ENCODE results near the gene SCAMP5. TPM values are rescaled to one million over a fixed set of nuclear protein-coding genes. Genes with fewer than 3 reads are reported as not detected.

The SCAMP5 gene
- total RNA-seq, 1 experiment from 2014 or later: 6.2 TPM

DNA sequence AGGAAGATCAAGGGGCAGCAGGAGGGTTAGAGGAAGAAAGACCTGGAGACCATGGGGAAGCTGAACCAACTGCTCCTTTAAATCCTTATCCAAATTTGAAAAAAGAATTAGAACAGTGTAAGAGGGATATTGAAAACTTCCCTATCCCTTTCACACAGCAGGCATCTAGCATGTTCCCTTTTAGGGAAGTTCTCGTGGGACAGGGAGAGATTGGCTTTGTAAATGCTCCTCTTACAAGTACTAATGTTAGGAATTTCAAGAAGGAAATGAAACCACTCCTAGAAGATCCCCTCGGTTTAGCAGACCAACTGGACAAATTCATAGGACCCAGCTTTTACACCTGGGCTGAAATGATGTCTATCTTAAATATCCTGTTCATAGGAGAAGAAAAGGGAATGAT, 69.5 kb downstream of the SCAMP5 start:
- ATAC-seq: no peak

More for the DNA sequence above, 69.5 kb downstream of the SCAMP5 start:
- BruUV-seq (replicated peaks): no TSS peak
- Histone ChIP-seq H3K4me3 (replicated peaks in 1 of 2; ENCODE audit: low read depth in 1 of 2, low read length in 2 of 2) (no peak overlapping the region), H3K27me3 (ENCODE audit: insufficient read depth, low read length) (no peaks in the 10 kb centered on the region), H3K9ac (ENCODE audit: low read length) (no peak overlapping the region), H3K4me1 (ENCODE audit: control insufficient read depth in 1 of 2, insufficient read depth in 2 of 2, low read length in 2 of 2) (peaks cover 4 to 19% of the 10 kb centered on the region in 2 experiments; a peak in 3 of 4 replicates), H3K9me2 (ENCODE audit: insufficient read depth) (no peaks in the 10 kb centered on the region), H2AFZ (ENCODE audit: low read depth, low read length, poor library complexity, severe bottlenecking) (no peak overlapping the region), H3K79me2 (ENCODE audit: insufficient read depth, low read length) (no peaks in the 10 kb centered on the region), H4K20me1 (ENCODE audit: insufficient read depth) (no peaks in the 10 kb centered on the region), H3K27ac (ENCODE audit: low read depth, low read length) (no peak overlapping the region), H3K36me3 (ENCODE audit: control insufficient read depth in 1 of 2, insufficient read depth in 2 of 2, low read length in 2 of 2) (no peaks in the 10 kb centered on the region), H3K9me3 (ENCODE audit: control insufficient read depth in 1 of 2, insufficient read depth in 1 of 2, low read depth in 1 of 2, low read length in 2 of 2) (no peaks in the 10 kb centered on the region), H3K4me2 (ENCODE audit: low read length) (no peak overlapping the region)
- CTCF ChIA-PET: no interaction called here
- no peak for DNase-seq (ENCODE audit: low read depth, low spot score)
- intact Hi-C loops (cut with micrococcal nuclease): no loop called here
- POLR2A ChIA-PET: no interaction called here
- RAD21 ChIA-PET (ENCODE audit: low non-redundant PET in 1 of 2, low total read pairs in 2 of 2, uncharacterized antibody in 2 of 2, unreplicated experiment in 2 of 2): no interaction called here
- TF ChIP-seq CBX3 (IDR thresholded peaks at IDR 0.05; ENCODE audit: low read depth): no peak
- TF ChIP-seq POLR2AphosphoS5 (IDR thresholded peaks at IDR 0.05; ENCODE audit: low read depth, low read length): no peak
- TF ChIP-seq, protein P1, sequence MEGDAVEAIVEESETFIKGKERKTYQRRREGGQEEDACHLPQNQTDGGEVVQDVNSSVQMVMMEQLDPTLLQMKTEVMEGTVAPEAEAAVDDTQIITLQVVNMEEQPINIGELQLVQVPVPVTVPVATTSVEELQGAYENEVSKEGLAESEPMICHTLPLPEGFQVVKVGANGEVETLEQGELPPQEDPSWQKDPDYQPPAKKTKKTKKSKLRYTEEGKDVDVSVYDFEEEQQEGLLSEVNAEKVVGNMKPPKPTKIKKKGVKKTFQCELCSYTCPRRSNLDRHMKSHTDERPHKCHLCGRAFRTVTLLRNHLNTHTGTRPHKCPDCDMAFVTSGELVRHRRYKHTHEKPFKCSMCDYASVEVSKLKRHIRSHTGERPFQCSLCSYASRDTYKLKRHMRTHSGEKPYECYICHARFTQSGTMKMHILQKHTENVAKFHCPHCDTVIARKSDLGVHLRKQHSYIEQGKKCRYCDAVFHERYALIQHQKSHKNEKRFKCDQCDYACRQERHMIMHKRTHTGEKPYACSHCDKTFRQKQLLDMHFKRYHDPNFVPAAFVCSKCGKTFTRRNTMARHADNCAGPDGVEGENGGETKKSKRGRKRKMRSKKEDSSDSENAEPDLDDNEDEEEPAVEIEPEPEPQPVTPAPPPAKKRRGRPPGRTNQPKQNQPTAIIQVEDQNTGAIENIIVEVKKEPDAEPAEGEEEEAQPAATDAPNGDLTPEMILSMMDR (IDR thresholded peaks at IDR 0.05 in 2 of 3, conservative IDR thresholded peaks at IDR 0.05 in 1 of 3; ENCODE audit: borderline replicate concordance in 1 of 3, insufficient read depth in 1 of 3, low read depth in 2 of 3, low read length in 2 of 3): no peak
- TF ChIP-seq POLR2A (IDR thresholded peaks at IDR 0.05; ENCODE audit: borderline replicate concordance, extremely low read depth, insufficient read depth, insufficient read length): no peak
- no peak for TF ChIP-seq FOSL1 (IDR thresholded peaks at IDR 0.05; ENCODE audit: low read depth)
- TF ChIP-seq, protein P2, sequence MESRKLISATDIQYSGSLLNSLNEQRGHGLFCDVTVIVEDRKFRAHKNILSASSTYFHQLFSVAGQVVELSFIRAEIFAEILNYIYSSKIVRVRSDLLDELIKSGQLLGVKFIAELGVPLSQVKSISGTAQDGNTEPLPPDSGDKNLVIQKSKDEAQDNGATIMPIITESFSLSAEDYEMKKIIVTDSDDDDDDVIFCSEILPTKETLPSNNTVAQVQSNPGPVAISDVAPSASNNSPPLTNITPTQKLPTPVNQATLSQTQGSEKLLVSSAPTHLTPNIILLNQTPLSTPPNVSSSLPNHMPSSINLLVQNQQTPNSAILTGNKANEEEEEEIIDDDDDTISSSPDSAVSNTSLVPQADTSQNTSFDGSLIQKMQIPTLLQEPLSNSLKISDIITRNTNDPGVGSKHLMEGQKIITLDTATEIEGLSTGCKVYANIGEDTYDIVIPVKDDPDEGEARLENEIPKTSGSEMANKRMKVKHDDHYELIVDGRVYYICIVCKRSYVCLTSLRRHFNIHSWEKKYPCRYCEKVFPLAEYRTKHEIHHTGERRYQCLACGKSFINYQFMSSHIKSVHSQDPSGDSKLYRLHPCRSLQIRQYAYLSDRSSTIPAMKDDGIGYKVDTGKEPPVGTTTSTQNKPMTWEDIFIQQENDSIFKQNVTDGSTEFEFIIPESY (IDR thresholded peaks at IDR 0.05; ENCODE audit: extremely low read depth, insufficient replicate concordance, low read length): no peak
- no peak for TF ChIP-seq EGR1 (IDR thresholded peaks at IDR 0.05; ENCODE audit: low read depth)
- no peak for TF ChIP-seq ELF1 (IDR thresholded peaks at IDR 0.05; ENCODE audit: borderline replicate concordance, low read depth)
- no peak for TF ChIP-seq CEBPB (IDR thresholded peaks at IDR 0.05; ENCODE audit: low read depth)
- TF ChIP-seq ZFX (IDR thresholded peaks at IDR 0.05): no peak
- TF ChIP-seq SIN3A (IDR thresholded peaks at IDR 0.05; ENCODE audit: low read depth): no peak
- TF ChIP-seq SRF (IDR thresholded peaks at IDR 0.05; ENCODE audit: low read depth): no peak
- no peak for TF ChIP-seq ZNF274 (IDR thresholded peaks at IDR 0.05; ENCODE audit: low read depth, low read length)
- TF ChIP-seq EZH2phosphoT487 (IDR thresholded peaks at IDR 0.05; ENCODE audit: borderline replicate concordance): no peak
- no peak for TF ChIP-seq SP1 (IDR thresholded peaks at IDR 0.05; ENCODE audit: low read depth)
- TF ChIP-seq, protein P3, sequence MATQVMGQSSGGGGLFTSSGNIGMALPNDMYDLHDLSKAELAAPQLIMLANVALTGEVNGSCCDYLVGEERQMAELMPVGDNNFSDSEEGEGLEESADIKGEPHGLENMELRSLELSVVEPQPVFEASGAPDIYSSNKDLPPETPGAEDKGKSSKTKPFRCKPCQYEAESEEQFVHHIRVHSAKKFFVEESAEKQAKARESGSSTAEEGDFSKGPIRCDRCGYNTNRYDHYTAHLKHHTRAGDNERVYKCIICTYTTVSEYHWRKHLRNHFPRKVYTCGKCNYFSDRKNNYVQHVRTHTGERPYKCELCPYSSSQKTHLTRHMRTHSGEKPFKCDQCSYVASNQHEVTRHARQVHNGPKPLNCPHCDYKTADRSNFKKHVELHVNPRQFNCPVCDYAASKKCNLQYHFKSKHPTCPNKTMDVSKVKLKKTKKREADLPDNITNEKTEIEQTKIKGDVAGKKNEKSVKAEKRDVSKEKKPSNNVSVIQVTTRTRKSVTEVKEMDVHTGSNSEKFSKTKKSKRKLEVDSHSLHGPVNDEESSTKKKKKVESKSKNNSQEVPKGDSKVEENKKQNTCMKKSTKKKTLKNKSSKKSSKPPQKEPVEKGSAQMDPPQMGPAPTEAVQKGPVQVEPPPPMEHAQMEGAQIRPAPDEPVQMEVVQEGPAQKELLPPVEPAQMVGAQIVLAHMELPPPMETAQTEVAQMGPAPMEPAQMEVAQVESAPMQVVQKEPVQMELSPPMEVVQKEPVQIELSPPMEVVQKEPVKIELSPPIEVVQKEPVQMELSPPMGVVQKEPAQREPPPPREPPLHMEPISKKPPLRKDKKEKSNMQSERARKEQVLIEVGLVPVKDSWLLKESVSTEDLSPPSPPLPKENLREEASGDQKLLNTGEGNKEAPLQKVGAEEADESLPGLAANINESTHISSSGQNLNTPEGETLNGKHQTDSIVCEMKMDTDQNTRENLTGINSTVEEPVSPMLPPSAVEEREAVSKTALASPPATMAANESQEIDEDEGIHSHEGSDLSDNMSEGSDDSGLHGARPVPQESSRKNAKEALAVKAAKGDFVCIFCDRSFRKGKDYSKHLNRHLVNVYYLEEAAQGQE (IDR thresholded peaks at IDR 0.05; ENCODE audit: low read depth): no peak
- TF ChIP-seq, protein P4, sequence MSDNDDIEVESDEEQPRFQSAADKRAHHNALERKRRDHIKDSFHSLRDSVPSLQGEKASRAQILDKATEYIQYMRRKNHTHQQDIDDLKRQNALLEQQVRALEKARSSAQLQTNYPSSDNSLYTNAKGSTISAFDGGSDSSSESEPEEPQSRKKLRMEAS (IDR thresholded peaks at IDR 0.05): no peak
